Activated CD4-positive, alpha-beta memory T cell treated with anti-CD3 and anti-CD28 coated beads, Interleukin-2, amount 10 ng/mL, durations not matched to agents 7 days and 5 days (primary cell): Measurements from ENCODE around the gene PLEKHA5. TPM values are rescaled to one million over a fixed set of nuclear protein-coding genes. Genes with fewer than 3 reads are reported as not detected.

Experiments used
- CTCF ChIA-PET: fragments of 350-600 bp; sonication (Branson Sonifier 250); formaldehyde crosslinking; loops from one replicate; lab custom pipeline; 2021; ENCODE audit warnings: antibody characterized with exemption, inconsistent platforms; lab: Charles Lee
- POLR2A ChIA-PET: fragments of 350-600 bp; sonication (Branson Sonifier 250); formaldehyde crosslinking; loops from one replicate; lab custom pipeline; 2021; ENCODE audit warnings: antibody characterized with exemption; lab: Charles Lee
- DNase-seq: peaks from one replicate; pipeline ENCODE4 v3.0.0-alpha.2; 2020
- H3K27ac Mint-ChIP-seq: one replicate; pipeline ENCODE4 v1.8.0; 2021; ENCODE audit warnings: mild to moderate bottlenecking, mixed read lengths
- H3K27me3 Mint-ChIP-seq: one replicate; pipeline ENCODE4 v1.8.0; 2021; ENCODE audit warnings: mixed read lengths
- H3K36me3 Mint-ChIP-seq: one replicate; pipeline ENCODE4 v1.8.0; 2021; ENCODE audit warnings: low read depth, mixed read lengths
- H3K4me1 Mint-ChIP-seq: one replicate; pipeline ENCODE4 v1.8.0; 2021; ENCODE audit warnings: mixed read lengths
- H3K4me3 Mint-ChIP-seq: one replicate; pipeline ENCODE4 v1.8.0; 2021; ENCODE audit warnings: mild to moderate bottlenecking, mixed read lengths
- H3K9me3 Mint-ChIP-seq: one replicate; pipeline ENCODE4 v1.8.0; 2021; ENCODE audit warnings: mixed read lengths
- total RNA-seq, 2 experiments: library from RNA; stranded (reverse); gene quantifications; one replicate each; pipeline ENCODE4 v1.2.3, GENCODE V29; 2021

PLEKHA5 gene
- total RNA-seq, 2 experiments from 2014 or later = 13.5 to 15.2 TPM

GRCh38 chr12:19183121-19183838 is 53.7 kb downstream of the PLEKHA5 start:
- H3K4me1 Mint-ChIP-seq = no peaks in the 10 kb centered on the region
- H3K27ac Mint-ChIP-seq = no peak overlapping the region
- no peaks in the 10 kb centered on the region for H3K9me3 Mint-ChIP-seq
- DNase-seq = no peak
- H3K27me3 Mint-ChIP-seq = no peaks in the 10 kb centered on the region
- POLR2A ChIA-PET = no interaction called here
- no peaks in the 10 kb centered on the region for H3K36me3 Mint-ChIP-seq
- CTCF ChIA-PET = interaction anchor here (1.2 to 2.0 kb wide), 2 partner anchors 262 to 322 kb away, joined by 3 to 4 read pairs; no protein-coding TSS in a partner anchor
- no peak overlapping the region for H3K4me3 Mint-ChIP-seq

- Mint-ChIP-seq H3K27me3 (no peaks in the 10 kb centered on the region), H3K9me3 (no peaks in the 10 kb centered on the region), H3K27ac (no peak overlapping the region), H3K36me3 (no peaks in the 10 kb centered on the region), H3K4me1 (no peaks in the 10 kb centered on the region), H3K4me3 (no peak overlapping the region)
- POLR2A ChIA-PET = no interaction called here
- CTCF ChIA-PET = interaction anchor here (1.1 to 1.9 kb wide), 6 partner anchors 8 to 1044 kb away, joined by 3 to 10 read pairs (median 5); no protein-coding TSS in a partner anchor
- DNase-seq = no peak
These were observed 55.9 kb downstream of the PLEKHA5 start for GRCh38 chr12:19185262-19185929.

GRCh38 chr12:19186722-19187661 is 57.5 kb downstream of the PLEKHA5 start:
- ChIA-PET CTCF (interaction anchor here (0.8 to 1.9 kb wide), 13 partner anchors 10 to 1045 kb away, joined by 3 to 10 read pairs (median 3); no protein-coding TSS in a partner anchor), POLR2A (interaction anchor here (0.6 kb wide), 1 partner anchor 898 kb away, joined by 3 read pairs; no protein-coding TSS in a partner anchor)
- Mint-ChIP-seq H3K27me3 (no peaks in the 10 kb centered on the region), H3K36me3 (no peaks in the 10 kb centered on the region), H3K9me3 (no peaks in the 10 kb centered on the region), H3K4me1 (no peaks in the 10 kb centered on the region), H3K4me3 (no peak overlapping the region), H3K27ac (no peak overlapping the region)
- DNase-seq = no peak

- DNase-seq = no peak
- no peak overlapping the region for H3K27ac Mint-ChIP-seq
- POLR2A ChIA-PET = no interaction called here
- no peaks in the 10 kb centered on the region for H3K27me3 Mint-ChIP-seq
- no peaks in the 10 kb centered on the region for H3K36me3 Mint-ChIP-seq
- no peak overlapping the region for H3K4me3 Mint-ChIP-seq
- no peaks in the 10 kb centered on the region for H3K4me1 Mint-ChIP-seq
- CTCF ChIA-PET = no interaction called here
- no peaks in the 10 kb centered on the region for H3K9me3 Mint-ChIP-seq
These were observed 60.0 kb downstream of the PLEKHA5 start for GRCh38 chr12:19189522-19189921.

GRCh38 chr12:19190292-19191031 is 60.9 kb downstream of the PLEKHA5 start:
- CTCF ChIA-PET = no interaction called here
- Mint-ChIP-seq H3K27ac (no peak overlapping the region), H3K4me1 (no peaks in the 10 kb centered on the region), H3K4me3 (no peak overlapping the region), H3K36me3 (no peaks in the 10 kb centered on the region), H3K27me3 (no peaks in the 10 kb centered on the region), H3K9me3 (no peaks in the 10 kb centered on the region)
- DNase-seq = no peak
- POLR2A ChIA-PET = no interaction called here

GRCh38 chr12:19191089-19191488 is 61.6 kb downstream of the PLEKHA5 start:
- H3K36me3 Mint-ChIP-seq = no peaks in the 10 kb centered on the region
- H3K4me1 Mint-ChIP-seq = no peaks in the 10 kb centered on the region
- H3K27me3 Mint-ChIP-seq = no peaks in the 10 kb centered on the region
- no peaks in the 10 kb centered on the region for H3K9me3 Mint-ChIP-seq
- H3K27ac Mint-ChIP-seq = no peak overlapping the region
- H3K4me3 Mint-ChIP-seq = no peak overlapping the region
- CTCF ChIA-PET = no interaction called here
- POLR2A ChIA-PET = no interaction called here
- no peak for DNase-seq

GRCh38 chr12:19191563-19191962 is 62.0 kb downstream of the PLEKHA5 start:
- no peak for DNase-seq
- ChIA-PET POLR2A (no interaction called here), CTCF (no interaction called here)
- H3K27me3 Mint-ChIP-seq = no peaks in the 10 kb centered on the region
- no peaks in the 10 kb centered on the region for H3K4me1 Mint-ChIP-seq
- H3K27ac Mint-ChIP-seq = no peak overlapping the region
- H3K9me3 Mint-ChIP-seq = no peaks in the 10 kb centered on the region
- H3K36me3 Mint-ChIP-seq = no peaks in the 10 kb centered on the region
- no peak overlapping the region for H3K4me3 Mint-ChIP-seq

- Mint-ChIP-seq H3K27ac (no peak overlapping the region), H3K4me1 (no peaks in the 10 kb centered on the region), H3K36me3 (no peaks in the 10 kb centered on the region), H3K27me3 (no peaks in the 10 kb centered on the region), H3K4me3 (no peak overlapping the region), H3K9me3 (no peaks in the 10 kb centered on the region)
- ChIA-PET CTCF (no interaction called here), POLR2A (no interaction called here)
- no peak for DNase-seq
These were observed 63.2 kb downstream of the PLEKHA5 start for GRCh38 chr12:19192710-19193109.

GRCh38 chr12:19194963-19195362 is 65.4 kb downstream of the PLEKHA5 start:
- H3K9me3 Mint-ChIP-seq = no peaks in the 10 kb centered on the region
- no peak for DNase-seq
- H3K4me1 Mint-ChIP-seq = no peaks in the 10 kb centered on the region
- H3K27me3 Mint-ChIP-seq = no peaks in the 10 kb centered on the region
- H3K36me3 Mint-ChIP-seq = no peaks in the 10 kb centered on the region
- CTCF ChIA-PET = no interaction called here
- H3K4me3 Mint-ChIP-seq = no peak overlapping the region
- H3K27ac Mint-ChIP-seq = no peak overlapping the region
- POLR2A ChIA-PET = no interaction called here

GRCh38 chr12:19196959-19197630 is 67.6 kb downstream of the PLEKHA5 start:
- ChIA-PET POLR2A (no interaction called here), CTCF (interaction anchor here (1.1 kb wide), 1 partner anchor 10 kb away, joined by 4 read pairs; no protein-coding TSS in a partner anchor)
- H3K36me3 Mint-ChIP-seq = no peaks in the 10 kb centered on the region
- H3K27me3 Mint-ChIP-seq = no peaks in the 10 kb centered on the region
- DNase-seq = no peak
- no peak overlapping the region for H3K27ac Mint-ChIP-seq
- H3K4me3 Mint-ChIP-seq = no peak overlapping the region
- no peaks in the 10 kb centered on the region for H3K9me3 Mint-ChIP-seq
- H3K4me1 Mint-ChIP-seq = no peaks in the 10 kb centered on the region

- ChIA-PET CTCF (interaction anchor here (2.1 kb wide), 1 partner anchor 12 kb away, joined by 7 read pairs; no protein-coding TSS in a partner anchor), POLR2A (no interaction called here)
- H3K4me1 Mint-ChIP-seq = peaks cover under 1% of the 10 kb centered on the region
- H3K27ac Mint-ChIP-seq = no peak overlapping the region
- H3K4me3 Mint-ChIP-seq = no peak overlapping the region
- no peak for DNase-seq
- H3K27me3 Mint-ChIP-seq = no peaks in the 10 kb centered on the region
- no peaks in the 10 kb centered on the region for H3K9me3 Mint-ChIP-seq
- H3K36me3 Mint-ChIP-seq = no peaks in the 10 kb centered on the region
These were observed 68.7 kb downstream of the PLEKHA5 start for GRCh38 chr12:19198272-19198671.

- Mint-ChIP-seq H3K4me1 (peaks cover 2% of the 10 kb centered on the region), H3K4me3 (no peak overlapping the region), H3K9me3 (no peaks in the 10 kb centered on the region), H3K27me3 (no peaks in the 10 kb centered on the region), H3K27ac (no peak overlapping the region), H3K36me3 (no peaks in the 10 kb centered on the region)
- DNase-seq = no peak
- ChIA-PET CTCF (interaction anchor here (2.1 kb wide), 1 partner anchor 13 kb away, joined by 7 read pairs; no protein-coding TSS in a partner anchor), POLR2A (no interaction called here)
These were observed 69.8 kb downstream of the PLEKHA5 start for GRCh38 chr12:19199332-19199731.
